Upper lobe of left lung (tissue), 6 donors: ENCODE results near the gene ATG4B. TPM values are rescaled to one million over a fixed set of nuclear protein-coding genes. Genes with fewer than 3 reads are reported as not detected.

Experiments
- ATAC-seq, 2 donors: fragments of 200-7000 bp; cut with Tn5 transposase; one replicate each; pipeline ENCODE4 v1.9.1; 2022; ENCODE audit warnings: mild to moderate bottlenecking in 2 of 2, moderate library complexity in 2 of 2; ENCODE audit not compliant: low FRiP score in 2 of 2
- DNase-seq, 2 donors: peaks; one replicate each; pipeline ENCODE4 v3.0.0-alpha.2; 2019 to 2020
- H3K27ac ChIP-seq, 4 donors: fragments of 200-600 bp; sonication (generic); one replicate each; pipeline ENCODE4 v1.5.1; 2016 to 2019
- H3K27me3 ChIP-seq, 4 donors: fragments of 200-600 bp; sonication (generic); one replicate each; pipeline ENCODE4 v1.5.1; 2017 to 2019
- H3K36me3 ChIP-seq, 4 donors: fragments of 200-600 bp; sonication (generic); one replicate each; pipeline ENCODE4 v1.5.1; 2016 to 2019
- H3K4me1 ChIP-seq, 4 donors: fragments of 200-600 bp; sonication (generic); one replicate each; pipeline ENCODE4 v1.5.1; 2018 to 2019
- H3K4me3 ChIP-seq, 4 donors: fragments of 200-600 bp; sonication (generic); one replicate each; pipeline ENCODE4 v1.5.1; 2017 to 2019; ENCODE audit warnings: mild to moderate bottlenecking in 2 of 4, moderate library complexity in 1 of 4
- H3K9me3 ChIP-seq, 4 donors: fragments of 200-600 bp; sonication (generic); one replicate each; pipeline ENCODE4 v1.5.1; 2018 to 2019
- EP300 ChIP-seq, 4 donors: sonication (generic); formaldehyde crosslinking; IDR thresholded peaks; one replicate each; pipeline ENCODE4 v1.5.1; 2017; ENCODE audit warnings: antibody characterized with exemption in 4 of 4, control low read depth in 2 of 4
- POLR2A ChIP-seq, 4 donors: fragments of 450-650 bp; IDR thresholded peaks; one replicate each; pipeline ENCODE4 v1.5.1; 2016 to 2017; ENCODE audit warnings: antibody characterized with exemption in 4 of 4, mild to moderate bottlenecking in 2 of 4
- POLR2AphosphoS5 ChIP-seq, 2 donors: sonication (generic); formaldehyde crosslinking; IDR thresholded peaks; one replicate each; pipeline ENCODE4 v1.5.1; 2017; ENCODE audit warnings: antibody characterized with exemption in 2 of 2
- WGBS, 2 donors: methylation state at CpG; one replicate each; pipeline ENCODE4 v1.1.5; 2017 to 2018; 5-methylcytosine and 5-hydroxymethylcytosine counted together
- total RNA-seq, 6 donors: library from RNA; depleted of rRNA in 4 of 6; stranded (reverse); fragments of >200 nt in 4 of 6; gene quantifications; one replicate each; pipeline versions ENCODE4 v1.1.0 to v1.2.1, GENCODE V29; 2016 to 2021
- TF ChIP-seq, protein P1 (sequence below), 6 experiments: fragments of 450-650 bp in 4 of 6; fragments of 200-600 bp in 2 of 6; sonication (generic) in 2 of 6; IDR thresholded peaks; one replicate each; pipeline ENCODE4 v1.5.1; 2016 to 2019; ENCODE audit warnings: antibody characterized with exemption in 6 of 6
- donor health status: DM: no; HTN: no; CAD: no; lungs with moderate emphysema.
- donor health status: DM: no; HTN: yes; CAD: no; lungs with severe emphysema.

ATG4B gene
- total RNA-seq, 6 donors from 2014 or later = 53.1 to 213 (median 68.1) TPM

DNA sequence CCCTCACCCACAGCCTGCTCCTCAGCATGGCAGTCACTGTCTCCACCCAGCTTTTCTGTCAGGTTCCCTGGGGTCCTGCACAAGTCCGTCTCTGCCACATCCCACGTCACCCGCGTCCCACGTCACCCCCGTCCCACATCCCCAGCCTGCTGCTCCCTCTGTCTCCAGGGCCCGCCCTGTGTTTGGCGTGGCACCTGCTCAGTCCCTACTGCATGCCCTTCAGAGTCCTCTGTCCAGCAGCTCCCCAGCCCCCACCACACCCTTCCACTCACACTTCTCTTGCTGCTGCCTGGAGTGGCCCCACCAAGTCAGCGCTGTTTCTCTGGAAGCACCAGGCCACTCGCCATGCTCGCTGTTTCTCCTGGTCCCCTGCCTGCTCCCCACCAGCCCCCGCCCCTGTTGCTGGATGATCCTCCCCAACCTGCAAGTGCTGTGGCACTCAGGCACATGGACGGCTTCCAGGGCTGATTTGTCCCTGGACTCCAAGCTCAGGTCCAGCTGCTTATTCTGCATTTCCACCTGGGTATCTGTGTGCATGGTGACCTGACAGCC lies 18.8 kb downstream of the ATG4B start:
- TF ChIP-seq EP300 (IDR thresholded peaks at IDR 0.05) (no peak), POLR2A (IDR thresholded peaks at IDR 0.05) (no peak), POLR2AphosphoS5 (IDR thresholded peaks at IDR 0.05) (no peak)
- TF ChIP-seq, protein P1, sequence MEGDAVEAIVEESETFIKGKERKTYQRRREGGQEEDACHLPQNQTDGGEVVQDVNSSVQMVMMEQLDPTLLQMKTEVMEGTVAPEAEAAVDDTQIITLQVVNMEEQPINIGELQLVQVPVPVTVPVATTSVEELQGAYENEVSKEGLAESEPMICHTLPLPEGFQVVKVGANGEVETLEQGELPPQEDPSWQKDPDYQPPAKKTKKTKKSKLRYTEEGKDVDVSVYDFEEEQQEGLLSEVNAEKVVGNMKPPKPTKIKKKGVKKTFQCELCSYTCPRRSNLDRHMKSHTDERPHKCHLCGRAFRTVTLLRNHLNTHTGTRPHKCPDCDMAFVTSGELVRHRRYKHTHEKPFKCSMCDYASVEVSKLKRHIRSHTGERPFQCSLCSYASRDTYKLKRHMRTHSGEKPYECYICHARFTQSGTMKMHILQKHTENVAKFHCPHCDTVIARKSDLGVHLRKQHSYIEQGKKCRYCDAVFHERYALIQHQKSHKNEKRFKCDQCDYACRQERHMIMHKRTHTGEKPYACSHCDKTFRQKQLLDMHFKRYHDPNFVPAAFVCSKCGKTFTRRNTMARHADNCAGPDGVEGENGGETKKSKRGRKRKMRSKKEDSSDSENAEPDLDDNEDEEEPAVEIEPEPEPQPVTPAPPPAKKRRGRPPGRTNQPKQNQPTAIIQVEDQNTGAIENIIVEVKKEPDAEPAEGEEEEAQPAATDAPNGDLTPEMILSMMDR (IDR thresholded peaks at IDR 0.05) = no peak
- Histone ChIP-seq H3K4me1 (no peaks in the 10 kb centered on the region), H3K9me3 (no peaks in the 10 kb centered on the region), H3K27ac (no peak overlapping the region), H3K36me3 (peaks cover 17 to 97% (median 81%) of the 10 kb centered on the region in 4 donors), H3K4me3 (no peak overlapping the region), H3K27me3 (no peaks in the 10 kb centered on the region)
- WGBS, 2 donors = 94 to 96% methylated on average over 13 of the region's 13 CpGs
- DNase-seq = peak in 1 of 2 donors; percentile 63
- ATAC-seq = peak in 1 of 2 donors; percentile 7

DNA sequence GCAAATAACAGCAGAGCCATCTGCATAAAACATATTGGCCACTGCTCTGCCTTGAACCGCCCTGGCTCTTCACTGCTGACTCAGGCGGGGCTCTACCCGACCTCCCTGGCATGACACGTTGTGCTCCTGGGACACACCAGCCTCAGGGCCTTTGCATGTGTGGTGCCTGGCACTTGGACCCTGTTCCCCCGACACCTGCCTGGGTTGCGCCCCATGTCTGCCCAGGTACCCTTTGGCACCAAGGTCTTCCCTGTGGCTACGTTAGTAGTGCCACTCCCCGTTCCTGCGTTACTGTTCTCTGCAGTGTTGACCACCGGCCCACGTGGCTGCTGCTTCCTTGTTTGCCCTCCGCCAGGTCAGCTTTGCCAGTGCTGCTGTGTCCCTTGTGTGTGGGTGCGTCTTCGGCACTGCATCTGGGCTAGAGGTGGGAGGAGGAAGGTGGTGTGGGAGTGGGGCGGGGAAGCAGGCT lies 20.3 kb downstream of the ATG4B start:
- Histone ChIP-seq H3K9me3 (no peaks in the 10 kb centered on the region), H3K4me3 (no peak overlapping the region), H3K27ac (no peak overlapping the region), H3K27me3 (no peaks in the 10 kb centered on the region), H3K4me1 (no peaks in the 10 kb centered on the region), H3K36me3 (peaks cover 17 to 95% (median 76%) of the 10 kb centered on the region in 4 donors)
- ATAC-seq (no peak), DNase-seq (no peak)
- 91 to 95% methylated on average over 12 to 14 of the region's 15 CpGs for WGBS, 2 donors
- TF ChIP-seq POLR2A (IDR thresholded peaks at IDR 0.05) (no peak), POLR2AphosphoS5 (IDR thresholded peaks at IDR 0.05) (no peak), EP300 (IDR thresholded peaks at IDR 0.05) (no peak)
- TF ChIP-seq, protein P1 (IDR thresholded peaks at IDR 0.05) = no peak

DNA sequence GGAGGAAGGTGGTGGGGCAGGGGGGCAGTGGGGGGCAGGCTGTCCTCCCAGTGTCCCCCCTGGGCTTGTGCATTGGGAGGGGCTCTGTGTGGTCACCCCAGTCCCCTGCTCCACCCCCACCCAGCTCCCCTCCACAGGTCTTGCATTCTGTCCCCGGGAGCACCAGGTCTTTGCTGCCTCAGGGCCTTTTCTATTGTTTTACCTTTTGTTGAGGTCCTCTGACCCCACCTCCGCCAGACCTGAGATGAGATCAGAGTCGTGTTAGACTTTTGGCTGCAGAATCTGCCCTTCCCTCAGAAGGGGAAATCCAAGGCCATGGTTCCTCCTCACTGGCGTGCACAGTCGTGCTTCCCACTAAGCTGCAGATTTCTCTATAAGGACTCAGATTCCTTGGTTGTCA lies 20.8 kb downstream of the ATG4B start:
- H3K4me3 ChIP-seq = no peak overlapping the region
- 87 to 91% methylated on average over 5 of the region's 5 CpGs for WGBS, 2 donors
- H3K9me3 ChIP-seq = no peaks in the 10 kb centered on the region
- no peak for TF ChIP-seq POLR2A (IDR thresholded peaks at IDR 0.05)
- TF ChIP-seq EP300 (IDR thresholded peaks at IDR 0.05) = no peak
- no peak for TF ChIP-seq POLR2AphosphoS5 (IDR thresholded peaks at IDR 0.05)
- TF ChIP-seq, protein P1 (IDR thresholded peaks at IDR 0.05) = no peak
- ATAC-seq = no peak
- no peak for DNase-seq
- no peak overlapping the region for H3K27ac ChIP-seq
- peaks cover 17 to 90% (median 71%) of the 10 kb centered on the region in 4 donors for H3K36me3 ChIP-seq
- no peaks in the 10 kb centered on the region for H3K27me3 ChIP-seq
- H3K4me1 ChIP-seq = no peaks in the 10 kb centered on the region

DNA sequence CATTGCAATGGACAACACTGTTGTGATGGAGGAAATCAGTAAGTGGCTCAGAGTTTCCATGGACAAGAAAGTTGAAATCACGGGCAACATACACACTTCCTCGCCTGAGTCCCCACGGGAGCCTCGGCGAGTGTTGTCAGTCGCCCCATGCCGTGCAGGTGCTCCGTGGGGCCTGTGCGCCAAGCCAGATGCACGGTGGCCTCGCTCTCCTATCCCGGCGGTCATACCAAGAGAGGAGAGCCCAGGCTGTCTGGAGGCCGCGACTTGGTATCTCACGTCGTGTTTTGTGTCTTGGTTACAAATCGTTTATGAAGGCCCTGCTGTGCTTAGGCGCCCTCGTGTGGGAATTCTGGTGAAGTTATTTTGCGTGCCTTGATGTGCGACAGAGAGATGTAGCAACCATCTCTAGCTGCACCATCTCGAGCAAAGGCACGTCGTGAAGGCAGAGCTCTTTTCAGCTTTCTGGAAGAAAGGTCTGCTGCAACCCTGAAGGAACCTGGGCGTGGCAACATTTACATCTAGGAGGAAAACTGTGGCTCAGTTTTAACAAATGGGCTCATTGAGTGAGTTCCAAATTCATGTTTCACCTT lies 21.8 kb downstream of the ATG4B start:
- Histone ChIP-seq H3K27me3 (no peaks in the 10 kb centered on the region), H3K4me1 (no peaks in the 10 kb centered on the region), H3K36me3 (peaks cover 17 to 83% (median 69%) of the 10 kb centered on the region in 4 donors), H3K27ac (no peak overlapping the region), H3K9me3 (no peaks in the 10 kb centered on the region), H3K4me3 (no peak overlapping the region)
- 69 to 100% methylated on average over 1 to 23 of the region's 26 CpGs for WGBS, 2 donors
- TF ChIP-seq, protein P1 (IDR thresholded peaks at IDR 0.05) = peak in 4 of 6 experiments; percentile 28 to 51 (median 41)
- TF ChIP-seq EP300 (IDR thresholded peaks at IDR 0.05) (no peak), POLR2AphosphoS5 (IDR thresholded peaks at IDR 0.05) (no peak)
- DNase-seq (peak; percentile 31 to 73), ATAC-seq (peak in 1 of 2 donors; percentile 51)
